ENCODE measurements around the gene PARD3. TPM values are rescaled to one million over a fixed set of nuclear protein-coding genes. Genes with fewer than 3 reads are reported as not detected.
A peak's percentile ranks its signal among the peaks of the same experiment; 100 is the strongest.

PARD3 gene
- total RNA-seq, 4 donors from 2014 or later, result 115 to 226 (median 141) TPM

DNA sequence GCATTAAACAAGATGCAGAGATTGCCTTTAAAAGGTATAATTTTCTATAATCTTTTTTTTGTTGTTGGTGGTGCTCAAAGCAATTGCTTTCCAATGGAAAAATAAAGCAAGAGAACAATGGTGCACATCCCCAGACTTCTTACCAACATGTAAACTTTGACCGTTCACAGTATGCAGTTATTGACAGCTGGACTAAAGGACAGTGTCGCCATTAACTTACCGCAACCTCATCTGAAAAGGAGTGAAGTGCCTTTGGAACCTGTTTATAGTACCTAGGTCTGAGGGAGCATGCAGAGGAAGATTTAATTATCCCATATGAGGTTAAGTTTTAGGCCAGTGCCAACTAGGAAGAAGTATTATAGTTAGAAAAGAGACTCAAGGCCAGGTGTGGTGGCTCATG, 654.5 kb downstream of the PARD3 start:
- TF ChIP-seq POLR2AphosphoS5 (IDR thresholded peaks at IDR 0.05) (no peak), POLR2A (IDR thresholded peaks at IDR 0.05) (no peak), EP300 (IDR thresholded peaks at IDR 0.05) (no peak)
- TF ChIP-seq, protein P1, sequence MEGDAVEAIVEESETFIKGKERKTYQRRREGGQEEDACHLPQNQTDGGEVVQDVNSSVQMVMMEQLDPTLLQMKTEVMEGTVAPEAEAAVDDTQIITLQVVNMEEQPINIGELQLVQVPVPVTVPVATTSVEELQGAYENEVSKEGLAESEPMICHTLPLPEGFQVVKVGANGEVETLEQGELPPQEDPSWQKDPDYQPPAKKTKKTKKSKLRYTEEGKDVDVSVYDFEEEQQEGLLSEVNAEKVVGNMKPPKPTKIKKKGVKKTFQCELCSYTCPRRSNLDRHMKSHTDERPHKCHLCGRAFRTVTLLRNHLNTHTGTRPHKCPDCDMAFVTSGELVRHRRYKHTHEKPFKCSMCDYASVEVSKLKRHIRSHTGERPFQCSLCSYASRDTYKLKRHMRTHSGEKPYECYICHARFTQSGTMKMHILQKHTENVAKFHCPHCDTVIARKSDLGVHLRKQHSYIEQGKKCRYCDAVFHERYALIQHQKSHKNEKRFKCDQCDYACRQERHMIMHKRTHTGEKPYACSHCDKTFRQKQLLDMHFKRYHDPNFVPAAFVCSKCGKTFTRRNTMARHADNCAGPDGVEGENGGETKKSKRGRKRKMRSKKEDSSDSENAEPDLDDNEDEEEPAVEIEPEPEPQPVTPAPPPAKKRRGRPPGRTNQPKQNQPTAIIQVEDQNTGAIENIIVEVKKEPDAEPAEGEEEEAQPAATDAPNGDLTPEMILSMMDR (IDR thresholded peaks at IDR 0.05), result no peak
- no peaks in the 10 kb centered on the region for H3K9me3 ChIP-seq
- WGBS, result 97% methylated on average over 3 of the region's 3 CpGs

DNA sequence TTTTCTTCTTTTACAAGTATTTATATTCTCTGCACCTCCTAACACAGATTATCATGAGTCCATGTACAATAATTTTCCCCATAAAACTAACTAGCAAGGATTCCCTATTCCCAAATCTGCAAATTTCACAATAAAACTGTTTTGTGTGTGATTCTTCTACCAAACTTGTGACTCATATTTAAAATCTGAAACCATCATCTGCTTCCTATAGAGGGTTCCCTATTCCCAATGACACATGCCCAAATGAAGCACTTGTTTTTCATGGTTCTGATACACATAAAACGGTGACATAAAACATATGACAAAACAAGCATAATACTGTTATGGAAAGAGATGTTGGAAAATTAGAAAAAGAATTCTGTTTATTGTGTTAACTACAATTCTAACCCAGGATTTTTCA, 657.6 kb downstream of the PARD3 start:
- Histone ChIP-seq H3K36me3 (no peaks in the 10 kb centered on the region), H3K27ac (peak overlapping the region; percentile 17), H3K27me3 (no peaks in the 10 kb centered on the region), H3K4me1 (peaks cover 10% of the 10 kb centered on the region), H3K4me3 (no peak overlapping the region), H3K9me3 (no peaks in the 10 kb centered on the region)
- DNase-seq (ENCODE audit: low spot score in 2 of 2), result no peak
- no peak for TF ChIP-seq EP300 (IDR thresholded peaks at IDR 0.05)
- TF ChIP-seq POLR2A (IDR thresholded peaks at IDR 0.05), result no peak
- TF ChIP-seq, protein P1 (IDR thresholded peaks at IDR 0.05), result no peak
- no peak for TF ChIP-seq POLR2AphosphoS5 (IDR thresholded peaks at IDR 0.05)
- 63% methylated on average over 1 of the region's 1 CpG for WGBS

More for the DNA sequence above, 654.5 kb downstream of the PARD3 start:
- H3K4me3 ChIP-seq, result no peak overlapping the region
- no peak for DNase-seq (ENCODE audit: low spot score in 2 of 2)
- H3K27me3 ChIP-seq, result no peaks in the 10 kb centered on the region
- H3K36me3 ChIP-seq, result no peaks in the 10 kb centered on the region
- H3K4me1 ChIP-seq, result peaks cover 10% of the 10 kb centered on the region
- H3K27ac ChIP-seq, result no peak overlapping the region

- Histone ChIP-seq H3K9me3 (no peaks in the 10 kb centered on the region), H3K27me3 (no peaks in the 10 kb centered on the region), H3K36me3 (no peaks in the 10 kb centered on the region), H3K4me1 (peaks cover 10% of the 10 kb centered on the region), H3K4me3 (no peak overlapping the region), H3K27ac (peak overlapping the region; percentile 17)
- WGBS, result 41% methylated on average over 6 of the region's 6 CpGs
- DNase-seq (ENCODE audit: low spot score in 2 of 2), result no peak
- TF ChIP-seq, protein P1 (IDR thresholded peaks at IDR 0.05), result peak in 1 of 2 donors; percentile 6
- TF ChIP-seq EP300 (IDR thresholded peaks at IDR 0.05), result no peak
Measured at GRCh38 chr10:34156781-34157425, 658.2 kb downstream of the PARD3 start.

- TF ChIP-seq, protein P1 (IDR thresholded peaks at IDR 0.05), result no peak
- TF ChIP-seq EP300 (IDR thresholded peaks at IDR 0.05) (no peak), POLR2A (IDR thresholded peaks at IDR 0.05) (no peak)
- Histone ChIP-seq H3K4me1 (peaks cover 10% of the 10 kb centered on the region), H3K36me3 (no peaks in the 10 kb centered on the region), H3K27ac (no peak overlapping the region), H3K4me3 (no peak overlapping the region), H3K27me3 (no peaks in the 10 kb centered on the region), H3K9me3 (no peaks in the 10 kb centered on the region)
- no peak for DNase-seq (ENCODE audit: low spot score in 2 of 2)
- 84% methylated on average over 3 of the region's 3 CpGs for WGBS
Measured at GRCh38 chr10:34155812-34156211, 659.3 kb downstream of the PARD3 start.

- Histone ChIP-seq H3K27ac (no peak overlapping the region), H3K36me3 (no peaks in the 10 kb centered on the region), H3K4me1 (peaks cover 10% of the 10 kb centered on the region), H3K27me3 (no peaks in the 10 kb centered on the region), H3K9me3 (no peaks in the 10 kb centered on the region), H3K4me3 (no peak overlapping the region)
- no peak for DNase-seq (ENCODE audit: low spot score in 2 of 2)
- TF ChIP-seq EP300 (IDR thresholded peaks at IDR 0.05) (no peak), POLR2A (IDR thresholded peaks at IDR 0.05) (no peak), POLR2AphosphoS5 (IDR thresholded peaks at IDR 0.05) (no peak)
- TF ChIP-seq, protein P1 (IDR thresholded peaks at IDR 0.05), result no peak
- WGBS, result 46% methylated on average over 5 of the region's 5 CpGs
Measured at GRCh38 chr10:34154383-34154900, 660.7 kb downstream of the PARD3 start.
